Measurements from ENCODE around the gene METTL2A. TPM values are rescaled to one million over a fixed set of nuclear protein-coding genes. Genes with fewer than 3 reads are reported as not detected.
"Not testable (repeated sequence)": the region's sequence is repeated elsewhere in the genome, so short reads cannot be mapped to it uniquely, and the experiment has no call there.

The METTL2A gene
- total and polyA plus RNA-seq, 8 donors = 1.4 to 68.3 (median 10.3) TPM

DNA sequence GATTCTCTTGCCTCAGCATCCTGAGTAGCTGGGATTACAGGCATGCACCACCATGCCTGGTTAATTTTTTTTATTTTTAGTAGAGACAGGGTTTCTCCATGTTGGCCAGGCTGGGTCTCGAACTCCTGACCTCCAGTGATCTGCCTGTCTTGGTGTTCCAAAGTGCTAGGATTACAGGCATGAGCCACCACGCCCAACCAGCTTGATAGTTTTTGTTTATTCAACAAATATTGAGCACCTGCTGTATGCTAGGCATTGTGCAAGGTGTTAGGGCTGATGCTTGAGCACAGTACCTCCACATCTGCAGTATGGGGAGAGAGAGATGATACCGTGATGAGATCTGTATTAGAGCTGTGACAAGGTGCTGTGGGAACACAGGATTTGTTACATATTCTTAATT, 58.9 kb downstream of the METTL2A start:
- H3K4me3 ChIP-seq; DNase-seq; H3K9me3 ChIP-seq; H3K27me3 ChIP-seq; H3K27ac ChIP-seq; intact Hi-C loops (cut with DNase I; ENCODE audit: low total_unique reads): not testable (repeated sequence)
- Histone ChIP-seq H3K36me3 (peaks cover 0 to 31% (median 27%) of the 10 kb centered on the region in 4 donors), H3K4me1 (peaks cover 13 to 64% (median 41%) of the 10 kb centered on the region in 4 donors)
- WGBS, 5 donors = 64 to 82% (median 74%) methylated on average over 3 of the region's 3 CpGs

GRCh38 chr17:62490990-62491389, 67.3 kb downstream of the METTL2A start:
- DNase-seq; intact Hi-C loops (cut with DNase I; ENCODE audit: low total_unique reads); H3K27me3 ChIP-seq; H3K9me3 ChIP-seq; H3K27ac ChIP-seq; H3K4me3 ChIP-seq: not testable (repeated sequence)
- Histone ChIP-seq H3K36me3 (peaks cover 0 to 11% (median 5%) of the 10 kb centered on the region in 4 donors), H3K4me1 (peaks cover 0 to 46% (median 12%) of the 10 kb centered on the region in 4 donors)
- WGBS, 5 donors = 47 to 86% (median 73%) methylated on average over 1 of the region's 1 CpG

- intact Hi-C loops (cut with DNase I; ENCODE audit: low total_unique reads); H3K27me3 ChIP-seq; H3K27ac ChIP-seq; H3K36me3 ChIP-seq; DNase-seq; H3K9me3 ChIP-seq; H3K4me3 ChIP-seq: not testable (repeated sequence)
- H3K4me1 ChIP-seq = peaks cover 0 to 33% (median 9%) of the 10 kb centered on the region in 4 donors
- WGBS, 5 donors = 87 to 91% (median 89%) methylated on average over 5 of the region's 5 CpGs
Observed at GRCh38 chr17:62493049-62493655, 69.5 kb downstream of the METTL2A start.

DNA sequence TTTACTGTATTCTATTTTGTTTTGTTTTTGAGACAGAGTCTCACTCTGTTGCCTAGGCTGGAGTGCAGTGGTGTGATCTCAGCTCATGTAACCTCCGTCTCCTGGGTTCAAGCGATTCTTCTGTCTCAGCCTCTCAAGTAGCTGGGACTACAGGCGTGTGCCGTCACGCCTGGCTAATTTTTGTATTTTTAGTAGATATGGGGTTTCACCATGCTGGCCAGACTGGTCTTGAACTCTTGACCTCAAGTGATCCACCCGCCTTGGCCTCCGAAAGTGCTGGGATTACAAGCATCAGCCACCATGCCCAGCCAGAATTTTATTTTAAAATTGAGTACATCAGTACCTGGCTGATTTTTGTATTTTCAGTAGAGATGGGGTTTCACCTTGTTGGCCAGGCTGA, 70.4 kb downstream of the METTL2A start:
- WGBS, 5 donors = 95 to 98% (median 97%) methylated on average over 7 of the region's 7 CpGs
- H3K27me3 ChIP-seq; DNase-seq; H3K27ac ChIP-seq; H3K36me3 ChIP-seq; H3K4me3 ChIP-seq; intact Hi-C loops (cut with DNase I; ENCODE audit: low total_unique reads); H3K9me3 ChIP-seq: not testable (repeated sequence)
- peaks cover 0 to 29% (median 8%) of the 10 kb centered on the region in 4 donors for H3K4me1 ChIP-seq

DNA sequence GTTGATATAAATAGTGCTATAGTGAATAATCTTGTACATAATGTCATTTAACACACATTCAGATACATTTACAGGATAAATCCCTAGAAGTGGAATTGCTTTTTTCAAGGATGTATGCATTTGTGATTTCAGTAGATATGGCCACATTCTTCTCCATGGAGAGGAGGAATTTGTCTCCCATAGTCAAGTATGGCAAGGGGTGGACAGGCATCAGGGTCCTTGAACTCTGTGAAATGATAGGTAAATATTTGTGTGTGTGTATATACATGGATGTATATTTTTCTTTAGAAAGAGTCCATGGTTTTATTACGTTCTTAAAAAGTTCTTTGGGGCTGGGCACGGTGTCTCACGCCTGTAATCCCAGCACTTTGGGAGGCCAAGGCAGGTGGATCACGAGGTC, 72.6 kb downstream of the METTL2A start:
- H3K36me3 ChIP-seq; H3K27me3 ChIP-seq; H3K27ac ChIP-seq; H3K4me3 ChIP-seq; H3K9me3 ChIP-seq; intact Hi-C loops (cut with DNase I; ENCODE audit: low total_unique reads); DNase-seq: not testable (repeated sequence)
- 92 to 98% (median 96%) methylated on average over 4 of the region's 4 CpGs for WGBS, 5 donors
- H3K4me1 ChIP-seq = peaks cover 0 to 38% (median 4%) of the 10 kb centered on the region in 4 donors

- H3K4me3 ChIP-seq; H3K27me3 ChIP-seq; H3K36me3 ChIP-seq; intact Hi-C loops (cut with DNase I; ENCODE audit: low total_unique reads); DNase-seq; H3K27ac ChIP-seq; H3K9me3 ChIP-seq: not testable (repeated sequence)
- 89 to 93% (median 90%) methylated on average over 8 of the region's 8 CpGs for WGBS, 5 donors
- peaks cover 0 to 26% (median 2%) of the 10 kb centered on the region in 4 donors for H3K4me1 ChIP-seq
Observed at GRCh38 chr17:62498796-62499195, 75.1 kb downstream of the METTL2A start.

Small RNAs within 50 kb of the gene (small RNA-seq; reads per million reads assigned to genes)
- gene RNU7-52P = 0 reads per million in 4 donors

Other genes with a start within 250 kb of the METTL2A start
- not detected for gene EFCAB3, start 43.3 kb upstream of the METTL2A start, total RNA-seq
- gene EFCAB3, start 43.3 kb upstream of the METTL2A start, polyA plus RNA-seq = not detected
- gene TLK2, start 54.9 kb downstream of the METTL2A start, total RNA-seq = 10 to 100 TPM; 14.6 to 75.3 (median 38.2) TPM
- gene TLK2, start 54.9 kb downstream of the METTL2A start, polyA plus RNA-seq = 10 to 100 TPM in 2 of 3 donors, 1 to 10 TPM in 1; 8.6 to 14.1 (median 12.0) TPM
- 100 to 1,000 TPM in 1 of 5 donors, 10 to 100 TPM in 3, 1 to 10 TPM in 1; 4.7 to 107 (median 14.6) TPM for gene MRC2, start 203.8 kb downstream of the METTL2A start, total RNA-seq
- gene MRC2, start 203.8 kb downstream of the METTL2A start, polyA plus RNA-seq = 10 to 100 TPM in 2 of 3 donors, 1 to 10 TPM in 1; 7.2 to 24.1 (median 11.4) TPM

Data from stomach (tissue), 9 donors.